DMS153 treated with DMSO at 0.1 percent for 48 hours (cell line): ENCODE data around the gene ARHGAP24.
"Not testable (repeated sequence)": the region's sequence is repeated elsewhere in the genome, so short reads cannot be mapped to it uniquely, and the experiment has no call there.

ENCODE experiments used
- DNase-seq: peaks from one replicate; lab custom pipeline; 2025; ENCODE audit not compliant: unreplicated experiment; lab: John Stamatoyannopoulos, UW

ARHGAP24 gene

GRCh38 chr4:85515701-85516100 is 40.8 kb downstream of the ARHGAP24 start:
- DNase-seq: no peak

DNA sequence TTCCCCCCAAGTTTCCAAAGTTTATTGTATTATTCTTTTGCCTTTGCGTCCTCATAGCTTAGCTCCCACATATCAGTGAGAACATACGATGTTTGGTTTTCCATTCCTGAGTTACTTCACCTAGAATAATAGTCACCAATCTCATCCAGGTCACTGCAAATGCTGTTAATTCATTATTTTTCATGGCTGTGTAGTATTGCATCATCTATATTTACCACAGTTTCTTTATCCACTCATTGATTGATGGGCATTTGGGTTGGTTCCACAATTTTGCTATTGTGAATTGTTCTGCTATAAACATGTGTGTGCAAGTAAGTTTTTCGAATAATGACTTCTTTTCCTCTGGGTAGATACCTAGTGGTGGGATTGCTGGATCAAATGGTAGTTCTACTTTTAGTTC is 43.6 kb downstream of the ARHGAP24 start:
- not testable (repeated sequence) for DNase-seq

- DNase-seq: no peak
Measured at GRCh38 chr4:85520765-85521749, 46.1 kb downstream of the ARHGAP24 start.

DNA sequence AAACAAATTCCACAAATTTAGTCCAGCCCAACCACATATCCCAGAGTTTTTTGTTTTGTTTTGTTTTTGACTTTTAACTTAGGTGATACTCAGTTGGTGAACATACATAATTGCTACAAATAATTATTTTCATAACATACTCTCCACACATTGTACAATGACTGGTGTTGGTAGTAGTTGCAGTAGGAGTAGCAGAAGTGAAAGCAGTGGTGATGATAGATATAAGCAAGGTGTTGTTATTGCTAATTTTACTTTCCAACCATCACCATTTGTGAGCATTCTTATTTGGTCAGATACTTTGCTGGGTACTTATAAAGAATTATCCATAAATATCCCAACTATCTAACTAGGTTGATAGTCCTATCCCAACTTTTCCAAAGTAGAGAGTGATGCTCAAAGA is 47.3 kb downstream of the ARHGAP24 start:
- no peak for DNase-seq

DNA sequence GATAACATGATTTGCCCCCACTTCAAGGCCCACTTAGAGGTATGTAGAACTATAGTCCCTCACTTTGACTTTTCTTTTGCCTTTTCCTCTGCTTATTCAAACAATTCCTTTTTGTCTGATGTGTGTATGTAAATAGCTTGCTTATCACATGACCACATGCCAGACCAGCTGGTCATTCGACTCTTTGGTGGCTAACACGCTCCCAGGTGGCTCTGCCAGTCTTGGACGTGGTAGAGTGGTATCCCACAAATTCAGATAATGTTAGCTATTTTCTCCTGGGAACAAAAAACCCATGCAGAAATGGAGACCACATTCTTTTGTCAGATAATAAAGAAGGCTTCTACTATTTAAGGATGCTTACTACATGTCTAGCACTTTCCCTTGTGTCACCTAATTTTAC is 47.9 kb downstream of the ARHGAP24 start:
- no peak for DNase-seq

- no peak for DNase-seq
Measured at GRCh38 chr4:85527815-85528214, 52.9 kb downstream of the ARHGAP24 start.

- no peak for DNase-seq
Measured at GRCh38 chr4:85531560-85532341, 56.8 kb downstream of the ARHGAP24 start.

GRCh38 chr4:85534120-85534519 is 59.2 kb downstream of the ARHGAP24 start:
- DNase-seq: no peak

DNA sequence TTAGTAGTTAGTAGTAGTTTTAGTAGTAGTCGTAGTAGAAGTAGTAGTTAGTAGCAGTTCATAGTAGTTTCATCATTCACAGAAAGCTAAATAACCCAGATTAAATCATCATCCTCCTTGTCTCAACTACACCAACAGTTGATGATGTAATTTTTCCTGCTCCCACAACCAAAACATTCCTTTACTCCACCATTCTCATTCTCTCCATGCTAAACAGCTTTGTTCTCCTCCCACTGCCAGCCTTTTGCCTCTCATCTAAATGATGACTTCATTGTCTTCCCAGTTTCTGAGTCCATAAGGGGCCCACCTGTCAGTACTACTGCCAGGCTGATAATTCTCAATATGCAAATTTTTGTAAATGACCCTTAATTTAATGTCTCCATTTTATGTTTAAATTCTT is 68.9 kb downstream of the ARHGAP24 start:
- no peak for DNase-seq

- no peak for DNase-seq
Measured at GRCh38 chr4:85544751-85545150, 69.8 kb downstream of the ARHGAP24 start.

DNA sequence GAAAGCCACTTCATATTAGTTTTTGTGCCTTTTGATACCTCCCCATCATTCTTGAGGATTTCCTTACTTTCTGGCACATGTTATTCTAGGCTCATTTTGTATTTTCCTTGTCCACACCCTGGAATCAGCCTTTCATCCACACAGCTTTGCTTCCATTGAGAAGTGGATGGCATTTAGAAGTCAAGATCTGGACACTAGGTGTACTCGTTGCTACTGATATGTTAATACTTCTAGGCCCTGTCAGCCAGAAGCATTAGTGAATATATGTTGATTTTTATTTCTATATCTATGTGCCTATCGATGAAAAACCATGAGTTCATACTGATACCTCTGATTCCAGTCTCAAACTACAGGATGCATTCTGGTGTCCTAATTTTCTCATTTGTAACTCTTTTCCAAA is 73.2 kb downstream of the ARHGAP24 start:
- DNase-seq: no peak

DNA sequence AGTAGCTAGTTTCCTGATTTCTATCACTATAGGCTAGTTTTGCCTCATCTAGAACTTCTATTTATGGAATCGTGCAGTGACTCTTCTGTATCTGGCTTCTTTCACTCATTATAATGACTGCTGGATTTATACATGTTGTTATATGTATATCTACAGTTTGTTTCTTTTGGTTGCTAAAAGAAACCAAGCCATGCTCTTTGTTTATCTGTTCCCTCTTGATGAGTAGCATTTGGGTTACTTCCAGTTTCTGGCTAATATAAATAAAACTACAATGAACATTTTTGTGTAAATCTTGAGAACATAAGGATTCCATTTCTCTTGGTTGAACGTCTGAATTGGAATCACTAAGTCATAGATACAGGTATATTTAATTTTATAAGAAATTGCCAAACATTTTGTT is 73.9 kb downstream of the ARHGAP24 start:
- DNase-seq: no peak

DNA sequence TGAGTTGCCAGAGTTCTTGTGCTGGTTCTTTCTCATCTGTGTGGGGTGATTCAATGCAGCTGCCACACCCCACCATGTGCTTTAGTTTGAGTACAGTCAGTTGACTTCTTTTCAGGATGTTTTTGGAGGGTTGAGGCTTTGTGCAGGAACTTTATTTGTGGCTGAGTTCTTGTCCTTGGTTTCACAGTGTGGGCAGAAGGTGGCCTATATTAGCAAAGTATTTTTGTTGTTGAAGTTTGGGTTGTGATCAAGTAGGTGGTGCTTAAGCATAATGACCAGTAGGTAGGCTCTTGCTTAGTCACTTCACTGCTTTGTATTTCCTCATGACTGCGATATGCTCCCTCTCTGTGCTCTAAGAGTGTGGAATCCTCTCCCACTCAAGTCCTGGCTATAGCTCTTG is 80.3 kb downstream of the ARHGAP24 start:
- no peak for DNase-seq

GRCh38 chr4:85556283-85556682 is 81.3 kb downstream of the ARHGAP24 start:
- DNase-seq: no peak

DNA sequence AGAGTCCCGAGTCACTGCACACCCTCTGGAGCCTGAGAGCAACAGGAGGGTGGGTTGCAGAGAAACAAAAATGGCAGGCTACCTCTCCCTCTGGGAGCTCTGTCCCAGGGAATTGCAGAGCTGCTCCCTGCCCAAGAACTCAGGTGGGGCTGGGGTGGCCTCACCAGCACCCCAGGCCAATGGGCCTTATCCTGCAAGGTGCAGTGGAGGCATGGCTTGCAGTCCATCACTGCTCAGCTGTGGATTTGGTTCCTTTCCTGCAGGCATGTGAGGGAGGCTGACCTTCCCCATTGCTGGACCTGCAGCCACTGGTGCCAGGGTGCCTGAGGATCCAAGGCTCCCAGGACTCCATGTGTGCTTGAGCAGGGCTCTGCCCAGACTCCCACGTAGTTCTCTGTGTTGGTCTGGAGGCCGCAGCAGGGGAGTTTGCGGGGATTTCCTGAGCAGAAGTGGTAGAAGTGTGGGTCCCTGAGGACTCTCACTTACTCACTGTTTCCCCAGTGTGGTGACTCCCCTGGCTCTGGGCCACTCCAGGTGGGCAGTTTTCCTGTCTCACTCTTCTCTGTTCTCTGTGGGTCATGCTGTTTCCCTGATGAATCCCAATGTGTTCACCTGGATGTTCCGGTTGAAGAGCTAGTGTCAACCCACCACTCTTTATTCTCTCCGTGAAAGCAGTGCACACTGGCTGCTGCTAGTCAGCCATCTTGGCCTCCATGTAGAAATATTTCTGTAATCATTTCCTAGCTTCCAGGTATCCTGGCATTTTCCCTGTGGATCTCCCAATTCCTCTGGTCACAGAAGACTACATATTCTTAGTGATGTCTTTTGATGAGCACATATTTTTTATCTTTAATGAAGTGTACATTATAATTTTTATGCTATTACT is 82.3 kb downstream of the ARHGAP24 start:
- no peak for DNase-seq

DNA sequence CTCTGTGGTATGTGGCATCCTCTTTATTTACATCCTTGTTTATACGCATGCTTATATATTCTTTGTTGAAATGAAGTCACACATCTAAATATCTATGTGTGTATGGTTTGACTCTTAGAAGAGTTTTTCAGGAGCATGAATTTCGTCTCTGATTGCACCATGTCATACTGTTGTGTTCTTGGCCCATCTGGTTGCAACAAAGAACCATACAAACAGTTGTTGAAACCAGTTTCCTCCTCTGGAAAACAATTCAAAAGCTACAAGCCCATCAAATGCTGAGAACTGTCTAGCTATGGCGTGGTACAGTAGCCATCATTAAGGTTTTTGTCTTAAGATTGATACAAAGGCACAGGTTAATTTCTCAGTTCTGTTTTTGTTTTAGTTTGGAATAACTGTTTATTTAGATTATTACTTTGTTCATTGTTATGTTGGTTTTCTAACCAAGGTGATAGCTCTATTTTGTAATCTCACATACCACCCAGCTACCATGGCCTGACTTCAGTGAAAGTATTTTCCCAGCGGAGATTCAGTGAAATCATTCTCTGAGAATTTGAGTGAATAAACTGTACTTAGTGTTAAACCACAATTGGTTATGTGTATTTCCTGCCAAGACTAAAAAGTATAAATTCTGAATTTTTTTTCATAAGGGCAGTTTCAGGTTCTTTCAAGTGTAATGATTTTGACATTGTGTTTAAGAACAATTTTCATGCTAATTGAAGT is 91.0 kb downstream of the ARHGAP24 start:
- DNase-seq: no peak

GRCh38 chr4:85569730-85570299 is 94.9 kb downstream of the ARHGAP24 start:
- DNase-seq: no peak

GRCh38 chr4:85570388-85570787 is 95.4 kb downstream of the ARHGAP24 start:
- DNase-seq: no peak

- DNase-seq: no peak
Measured at GRCh38 chr4:85571008-85571407, 96.1 kb downstream of the ARHGAP24 start.

GRCh38 chr4:85573270-85573669 is 98.3 kb downstream of the ARHGAP24 start:
- DNase-seq: no peak
